AG04450 (cell line): ENCODE data around the gene NKPD1. TPM values are rescaled to one million over a fixed set of nuclear protein-coding genes. Genes with fewer than 3 reads are reported as not detected.

Experiments
- CTCF ChIA-PET: fragments of 300-600, 350-600 bp; formaldehyde crosslinking; extraction: SDS; loops from one replicate; lab custom pipeline; 2022; ENCODE audit warnings: antibody characterized with exemption, inconsistent platforms; lab: Charles Lee
- POLR2A ChIA-PET: fragments of 350-600 bp; formaldehyde crosslinking; extraction: SDS; loops from one replicate; lab custom pipeline; 2021; ENCODE audit warnings: antibody characterized with exemption, inconsistent platforms; lab: Yijun Ruan, JAX
- DNase-seq: peaks from one replicate; pipeline ENCODE4 v3.0.0-alpha.2; 2011; ENCODE audit warnings: low read depth, low spot score
- H3K27ac ChIP-seq: one replicate; pipeline ENCODE4 v1.5.1; 2012; ENCODE audit warnings: low read depth, low read length, control low read depth
- H3K27me3 ChIP-seq: one replicate; pipeline ENCODE4 v1.6.0; 2012; ENCODE audit warnings: low read length; ENCODE audit not compliant: control insufficient read depth, insufficient read depth
- H3K4me3 ChIP-seq: 2 replicates; pipeline ENCODE4 v1.5.1; 2011; ENCODE audit warnings: mild to moderate bottlenecking, low read depth, low read length, control low read depth
- H3K9me3 ChIP-seq: 2 replicates; pipeline ENCODE4 v1.5.1; 2012; ENCODE audit warnings: low read length; ENCODE audit not compliant: control insufficient read depth, insufficient read depth
- polyA plus RNA-seq: library from polyadenylated mRNA; depleted of rRNA; stranded (reverse); fragments of >200 nt; gene quantifications from 2 replicates; pipeline ENCODE4 v1.2.3, GENCODE V29; 2011
- TF ChIP-seq, protein P1 (sequence below): IDR thresholded peaks from 2 replicates; pipeline ENCODE4 v1.5.1; 2011; ENCODE audit warnings: low read depth, low read length, control low read depth, inconsistent platforms

NKPD1 gene
- polyA plus RNA-seq, 1 experiment: 0.04 TPM

DNA sequence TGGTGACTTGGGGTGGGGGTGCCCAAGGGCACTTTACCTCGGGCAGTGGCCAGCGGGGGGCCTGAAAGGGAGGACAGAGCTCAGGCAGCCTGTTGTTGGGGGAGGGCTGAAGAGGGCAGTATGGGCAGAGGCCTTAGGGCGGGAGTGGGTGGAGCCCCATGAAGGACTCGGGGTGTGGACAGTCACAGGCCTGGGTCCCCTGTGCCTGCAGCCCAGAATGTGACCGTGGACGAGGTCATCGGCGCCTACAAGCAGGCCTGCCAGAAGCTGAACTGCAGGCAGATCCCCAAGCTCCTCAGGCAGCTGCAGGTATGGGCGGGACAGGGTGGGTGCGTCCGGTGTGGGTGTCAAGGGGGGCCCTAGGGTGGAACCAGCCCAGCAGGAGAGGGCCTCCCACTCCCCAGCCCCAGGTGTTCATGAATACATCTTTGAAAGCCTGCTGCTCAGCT is 22.5 kb downstream of the NKPD1 start:
- TF ChIP-seq, protein P1, sequence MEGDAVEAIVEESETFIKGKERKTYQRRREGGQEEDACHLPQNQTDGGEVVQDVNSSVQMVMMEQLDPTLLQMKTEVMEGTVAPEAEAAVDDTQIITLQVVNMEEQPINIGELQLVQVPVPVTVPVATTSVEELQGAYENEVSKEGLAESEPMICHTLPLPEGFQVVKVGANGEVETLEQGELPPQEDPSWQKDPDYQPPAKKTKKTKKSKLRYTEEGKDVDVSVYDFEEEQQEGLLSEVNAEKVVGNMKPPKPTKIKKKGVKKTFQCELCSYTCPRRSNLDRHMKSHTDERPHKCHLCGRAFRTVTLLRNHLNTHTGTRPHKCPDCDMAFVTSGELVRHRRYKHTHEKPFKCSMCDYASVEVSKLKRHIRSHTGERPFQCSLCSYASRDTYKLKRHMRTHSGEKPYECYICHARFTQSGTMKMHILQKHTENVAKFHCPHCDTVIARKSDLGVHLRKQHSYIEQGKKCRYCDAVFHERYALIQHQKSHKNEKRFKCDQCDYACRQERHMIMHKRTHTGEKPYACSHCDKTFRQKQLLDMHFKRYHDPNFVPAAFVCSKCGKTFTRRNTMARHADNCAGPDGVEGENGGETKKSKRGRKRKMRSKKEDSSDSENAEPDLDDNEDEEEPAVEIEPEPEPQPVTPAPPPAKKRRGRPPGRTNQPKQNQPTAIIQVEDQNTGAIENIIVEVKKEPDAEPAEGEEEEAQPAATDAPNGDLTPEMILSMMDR: no peak
- CTCF ChIA-PET: interaction anchor here (1.1 kb wide), 1 partner anchor 15 kb away, joined by 5 read pairs; no protein-coding TSS in a partner anchor

DNA sequence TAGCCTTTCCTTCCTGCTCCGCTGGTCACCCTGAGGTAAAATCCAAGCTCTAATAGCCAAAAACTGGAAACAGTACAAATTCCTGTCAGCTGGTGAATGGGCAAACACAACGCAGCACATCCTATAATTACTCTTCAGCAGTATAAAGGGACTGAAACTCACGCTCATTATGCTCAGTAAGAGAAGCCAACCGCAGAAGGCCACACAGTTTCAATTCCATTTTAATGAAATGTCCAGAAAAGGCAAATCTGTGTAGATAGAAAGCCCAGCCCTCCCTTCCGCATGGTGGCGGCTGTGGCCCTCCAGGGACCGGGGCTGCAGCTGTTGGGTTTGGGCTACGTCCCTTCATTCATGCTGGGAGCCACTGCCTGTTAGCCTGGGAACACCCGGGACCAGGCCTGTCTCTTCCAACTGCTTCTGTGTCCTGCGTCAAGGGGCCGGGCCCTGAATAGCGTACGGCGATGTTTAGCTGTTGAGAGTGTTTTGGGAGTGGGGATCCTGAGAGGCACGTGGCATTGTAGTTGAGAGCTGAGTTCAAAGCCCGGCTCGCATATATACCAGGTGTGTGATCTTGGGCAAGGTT is 23.5 kb downstream of the NKPD1 start:
- POLR2A ChIA-PET: no interaction called here
- no peak overlapping the region for H3K27ac ChIP-seq
- no peaks in the 10 kb centered on the region for H3K27me3 ChIP-seq
- CTCF ChIA-PET: interaction anchor here (1.1 to 1.4 kb wide), 2 partner anchors 11 to 14 kb away, joined by 5 to 8 read pairs; no protein-coding TSS in a partner anchor
- TF ChIP-seq, protein P1: no peak
- no peaks in the 10 kb centered on the region for H3K9me3 ChIP-seq
- H3K4me3 ChIP-seq: no peak overlapping the region
- no peak for DNase-seq

More for the DNA sequence above, 22.5 kb downstream of the NKPD1 start:
- H3K27me3 ChIP-seq: no peaks in the 10 kb centered on the region
- DNase-seq: no peak
- no peaks in the 10 kb centered on the region; the same call in 1 of the 2 replicates for H3K9me3 ChIP-seq
- POLR2A ChIA-PET: no interaction called here
- no peak overlapping the region for H3K4me3 ChIP-seq
- H3K27ac ChIP-seq: no peak overlapping the region

DNA sequence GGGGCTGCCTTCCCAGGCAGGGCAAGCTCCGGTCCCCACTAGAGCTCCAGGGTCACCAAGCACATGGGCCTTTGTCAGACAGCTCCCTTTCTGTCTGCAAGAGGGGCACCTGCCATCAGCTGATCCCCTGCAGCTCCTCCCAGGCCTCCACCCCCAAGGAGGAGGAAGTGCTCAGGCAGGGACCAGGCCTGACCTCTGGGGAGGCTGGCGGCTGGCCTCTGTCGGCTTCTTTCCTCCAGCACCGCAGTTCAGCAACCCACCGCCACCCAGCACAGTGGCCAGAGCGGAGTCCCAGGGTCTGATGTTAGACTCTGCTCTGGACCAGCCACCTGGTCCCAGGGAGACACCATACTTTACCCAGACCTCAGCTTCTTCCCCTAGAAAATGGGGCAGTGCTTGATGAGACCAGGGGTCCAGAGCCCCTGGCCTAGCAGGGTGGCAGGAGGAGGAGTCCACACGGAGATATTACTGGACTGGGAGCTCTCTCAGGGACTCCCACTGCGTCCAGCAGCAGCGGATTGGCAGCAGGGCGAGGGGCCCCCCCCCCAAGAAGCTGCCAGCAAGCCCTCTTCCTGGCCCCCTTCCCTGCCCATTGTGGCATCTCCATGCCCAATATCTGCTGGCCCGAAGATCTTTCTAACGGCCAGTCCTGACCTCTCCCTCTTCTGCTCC is 24.1 kb downstream of the NKPD1 start:
- POLR2A ChIA-PET: no interaction called here
- no peak for DNase-seq
- no peaks in the 10 kb centered on the region for H3K9me3 ChIP-seq
- TF ChIP-seq, protein P1: no peak
- no peaks in the 10 kb centered on the region for H3K27me3 ChIP-seq
- H3K4me3 ChIP-seq: no peak overlapping the region
- no peak overlapping the region for H3K27ac ChIP-seq
- CTCF ChIA-PET: interaction anchor here (1.4 kb wide), 1 partner anchor 10 kb away, joined by 8 read pairs; no protein-coding TSS in a partner anchor

DNA sequence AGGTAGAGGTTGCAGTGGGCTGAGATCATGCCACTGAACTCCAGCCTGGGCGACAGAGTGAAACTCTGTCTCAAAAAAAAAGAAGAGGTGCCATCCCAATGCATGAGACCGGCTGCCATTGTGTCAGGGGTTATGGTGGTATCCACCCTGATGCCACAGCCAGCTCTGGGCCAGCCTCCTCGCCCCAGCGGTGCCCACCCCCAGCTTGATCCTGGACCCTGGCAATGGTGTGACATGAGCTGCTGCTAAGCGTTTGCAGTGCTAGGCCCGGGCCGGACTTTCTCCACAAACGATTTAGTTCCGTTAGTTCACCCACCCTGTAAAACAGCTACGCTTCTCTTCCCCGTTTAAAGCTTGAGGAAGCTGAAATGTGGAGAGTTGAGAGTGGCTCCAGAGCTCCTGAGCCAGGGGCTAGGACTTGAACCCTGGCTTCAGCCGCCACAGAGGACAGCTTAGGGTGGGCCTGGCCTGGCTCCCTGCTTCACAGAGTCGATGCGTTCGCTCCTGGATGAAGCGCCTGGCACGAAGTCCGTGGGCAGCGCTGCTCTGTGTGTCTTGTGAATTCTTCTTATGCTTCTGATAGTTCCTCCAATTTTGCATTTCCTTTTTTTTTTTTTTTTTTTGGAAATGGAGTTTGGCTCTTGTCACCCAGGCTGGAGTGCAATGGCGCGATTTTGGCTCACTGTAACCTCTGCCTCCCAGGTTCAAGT is 25.5 kb downstream of the NKPD1 start:
- no peak for DNase-seq
- H3K27ac ChIP-seq: no peak overlapping the region
- ChIA-PET CTCF (no interaction called here), POLR2A (no interaction called here)
- no peaks in the 10 kb centered on the region for H3K27me3 ChIP-seq
- no peak overlapping the region for H3K4me3 ChIP-seq
- no peaks in the 10 kb centered on the region for H3K9me3 ChIP-seq
- TF ChIP-seq, protein P1: no peak
